HG03108 (cell line): Measurements from ENCODE around the gene FGD5.
A peak's percentile ranks its signal among the peaks of the same experiment; 100 is the strongest.

Source experiments
- ATAC-seq: cut with Tn5 transposase; IDR thresholded peaks from one replicate; pipeline ENCODE4 v1.9.1; 2021; ENCODE audit warnings: moderate library complexity; ENCODE audit not compliant: unreplicated experiment

The FGD5 gene

GRCh38 chr3:14959359-14959943 is 140.7 kb downstream of the FGD5 start:
- ATAC-seq: peak; percentile 48

- no peak for ATAC-seq
These were observed 144.0 kb downstream of the FGD5 start for GRCh38 chr3:14962762-14963161.

GRCh38 chr3:14967285-14967684 is 148.5 kb downstream of the FGD5 start:
- ATAC-seq: no peak

- ATAC-seq: no peak
These were observed 150.9 kb downstream of the FGD5 start for GRCh38 chr3:14969671-14970070.

GRCh38 chr3:14976317-14976716 is 157.6 kb downstream of the FGD5 start:
- no peak for ATAC-seq

- no peak for ATAC-seq
These were observed 161.9 kb downstream of the FGD5 start for GRCh38 chr3:14980689-14981088.
